ENCODE data around the gene NANP.

Gene NANP

DNA sequence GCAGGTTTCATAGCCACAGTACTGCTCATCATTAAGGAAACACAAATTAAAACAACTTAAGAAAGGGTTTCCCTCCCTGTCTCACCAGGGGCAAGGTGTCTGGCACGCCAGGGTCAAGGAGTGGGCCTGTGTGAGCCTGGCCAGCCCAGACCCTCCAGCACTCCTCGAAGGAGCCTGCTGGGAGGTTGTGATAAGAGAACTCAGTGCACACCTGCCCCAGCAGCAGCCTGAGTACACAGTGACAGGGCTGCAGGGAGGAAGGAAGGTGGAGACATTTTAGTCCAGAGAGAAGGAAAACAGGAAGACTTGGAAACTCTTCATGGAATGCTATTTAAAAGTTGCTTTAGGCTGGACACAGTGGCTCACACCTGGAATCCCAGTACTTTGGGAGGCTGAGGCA is 52.6 kb downstream of the NANP start:
- DNase-seq (ENCODE audit: low read depth), result no peak

GRCh38 chr20:25570148-25570530 is 53.7 kb downstream of the NANP start:
- DNase-seq (ENCODE audit: low read depth), result no peak

- DNase-seq (ENCODE audit: low read depth), result no peak
These were observed 56.5 kb downstream of the NANP start for GRCh38 chr20:25567286-25567685.

DNA sequence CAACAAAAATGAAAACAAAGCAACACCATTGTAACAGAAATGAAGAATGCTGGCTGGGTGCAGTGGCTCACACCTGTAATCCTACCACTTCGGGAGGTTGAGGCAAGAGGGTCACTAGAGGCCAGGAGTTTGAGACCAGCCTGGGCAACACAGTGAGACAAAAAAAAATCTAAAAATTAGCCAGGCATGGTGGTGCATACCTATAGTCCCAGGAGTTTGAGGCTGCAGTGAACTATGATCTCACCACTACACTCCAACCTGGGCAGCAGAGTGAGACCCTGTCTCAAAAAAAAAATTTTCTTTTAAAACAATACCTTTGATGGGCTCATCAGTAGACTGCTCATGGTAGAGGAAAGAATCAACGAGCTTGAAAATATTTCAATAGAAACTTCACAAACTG is 57.0 kb downstream of the NANP start:
- DNase-seq (ENCODE audit: low read depth), result no peak

DNA sequence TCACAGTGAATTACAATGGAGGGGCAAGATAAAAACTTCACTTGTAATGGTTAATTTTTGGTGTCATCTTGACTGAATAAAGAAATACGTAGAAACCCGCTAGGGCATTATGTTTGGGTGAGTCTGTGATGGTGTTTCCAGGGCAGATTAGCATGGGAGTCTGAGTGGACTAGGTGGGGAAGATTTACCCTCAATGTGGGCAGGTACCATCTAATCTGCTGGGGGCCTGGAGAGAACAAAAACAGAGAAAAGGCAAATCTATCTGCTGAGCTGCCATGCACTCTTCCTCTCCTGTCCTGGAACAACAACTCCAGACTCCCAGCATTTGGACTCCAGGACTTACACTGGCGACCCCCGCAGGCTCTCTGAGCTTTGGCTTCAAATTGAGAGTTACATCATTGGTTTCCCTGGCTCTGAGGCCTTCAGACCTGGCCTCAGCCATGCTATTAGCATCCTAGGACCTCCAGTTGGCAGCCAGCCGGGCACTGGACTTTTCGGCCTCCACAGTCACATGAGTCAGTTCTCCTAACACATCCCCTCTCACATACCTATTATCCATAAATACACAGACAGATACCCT is 58.1 kb downstream of the NANP start:
- no peak for DNase-seq (ENCODE audit: low read depth)

DNA sequence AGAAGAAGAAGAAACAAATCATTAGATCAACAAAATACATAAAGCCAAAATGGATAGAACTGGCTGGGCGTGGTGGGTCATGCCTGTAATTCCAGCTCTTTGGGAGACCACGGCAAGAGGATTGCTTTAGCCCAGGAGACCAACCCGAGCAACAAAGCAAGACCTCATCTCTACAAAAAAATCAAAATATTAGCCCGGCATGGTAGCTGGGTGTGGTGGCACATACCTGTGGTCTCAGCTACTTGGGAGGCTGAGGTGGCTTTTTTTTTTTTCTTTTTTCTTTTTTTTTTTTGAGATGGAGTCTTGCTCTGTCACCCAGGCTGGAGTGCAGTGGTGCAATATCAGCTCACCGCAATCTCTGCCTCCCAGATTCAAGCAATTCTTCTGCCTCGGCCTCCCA is 59.9 kb downstream of the NANP start:
- DNase-seq (ENCODE audit: low read depth), result no peak

DNA sequence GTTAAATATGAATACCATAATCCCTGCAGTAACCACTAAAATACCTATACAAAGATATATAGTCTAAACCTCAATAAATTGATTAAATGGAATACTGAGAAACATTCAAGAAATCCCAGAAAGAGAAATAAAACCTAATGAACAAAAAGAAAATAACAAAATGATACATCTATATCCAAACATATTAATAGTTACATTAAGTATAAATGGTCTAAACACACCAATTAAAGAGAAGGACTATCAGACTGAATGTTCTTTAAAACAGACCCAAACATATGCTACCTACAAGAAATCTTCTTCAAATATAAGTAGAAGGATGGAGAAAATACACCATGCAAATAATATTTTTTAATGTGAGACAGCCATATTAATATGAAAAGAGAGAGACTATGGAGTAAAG is 60.5 kb downstream of the NANP start:
- no peak for DNase-seq (ENCODE audit: low read depth)

Data from GM04503 (cell line).